ENCODE measurements around the gene DYNLL2.

- no peak for TF ChIP-seq CTCF (optimal IDR thresholded peaks at IDR 0.05 in 1 of 3, IDR thresholded peaks at IDR 0.05 in 1 of 3, conservative IDR thresholded peaks at IDR 0.05 in 1 of 3; ENCODE audit: extremely low read depth in 1 of 3, insufficient read depth in 2 of 3, low read length in 3 of 3)
- TF ChIP-seq EZH2 (IDR thresholded peaks at IDR 0.05; ENCODE audit: low read length) = no peak
These were observed 5.4 kb downstream of the DYNLL2 start for GRCh38 chr17:58088624-58089023.

Data from keratinocyte (primary cell).